H9 (cell line): ENCODE measurements around the gene ATAD2B. TPM values are rescaled to one million over a fixed set of nuclear protein-coding genes. Genes with fewer than 3 reads are reported as not detected.

Experiments used
- DNase-seq: peaks from one replicate; pipeline ENCODE4 v3.0.0-alpha.2; 2017
- H2AFZ ChIP-seq: one replicate; pipeline ENCODE4 v1.6.1; 2013; ENCODE audit warnings: mild to moderate bottlenecking, low read length, control low read depth, moderate library complexity
- H2AK5ac ChIP-seq: 2 replicates; pipeline ENCODE4 v1.6.1; 2013; ENCODE audit warnings: low read length, control low read depth, mixed read lengths; ENCODE audit not compliant: insufficient read length
- H2BK120ac ChIP-seq: one replicate; pipeline ENCODE4 v1.6.1; 2013; ENCODE audit warnings: low read depth, mild to moderate bottlenecking, low read length, control low read depth, inconsistent platforms; ENCODE audit not compliant: poor library complexity, severe bottlenecking
- H2BK12ac ChIP-seq: 2 replicates; pipeline ENCODE4 v1.6.1; 2013; ENCODE audit warnings: low read length, control low read depth, mixed read lengths, low read depth; ENCODE audit not compliant: insufficient read length
- H2BK15ac ChIP-seq: 2 replicates; pipeline ENCODE4 v1.6.1; 2013; ENCODE audit warnings: low read depth, low read length, control low read depth
- H2BK20ac ChIP-seq: one replicate; pipeline ENCODE4 v1.6.1; 2013; ENCODE audit warnings: low read depth, mild to moderate bottlenecking, low read length, control low read depth, inconsistent platforms; ENCODE audit not compliant: poor library complexity, severe bottlenecking
- H2BK5ac ChIP-seq: 2 replicates; pipeline ENCODE4 v1.6.1; 2013; ENCODE audit warnings: low read length, control low read depth, mixed read lengths; ENCODE audit not compliant: insufficient read length
- H3K14ac ChIP-seq: 2 replicates; pipeline ENCODE4 v1.6.1; 2013; ENCODE audit warnings: low read length, control low read depth; ENCODE audit not compliant: insufficient read depth
- H3K18ac ChIP-seq: 2 replicates; pipeline ENCODE4 v1.6.1; 2013; ENCODE audit warnings: low read depth, mild to moderate bottlenecking, mixed read lengths, low read length, control low read depth; ENCODE audit not compliant: insufficient read length
- H3K23ac ChIP-seq: 2 replicates; pipeline ENCODE4 v1.6.1; 2013; ENCODE audit warnings: low read length, control low read depth, mixed read lengths, low read depth; ENCODE audit not compliant: insufficient read length
- H3K23me2 ChIP-seq: 2 replicates; pipeline ENCODE4 v1.6.1; 2013; ENCODE audit warnings: low read depth, mild to moderate bottlenecking, mixed read lengths, low read length, control low read depth; ENCODE audit not compliant: insufficient read length, poor library complexity, severe bottlenecking
- H3K27ac ChIP-seq: 2 replicates; pipeline ENCODE4 v1.5.1; 2013; ENCODE audit warnings: low read length, control low read depth, mixed read lengths, low read depth; ENCODE audit not compliant: insufficient read length
- H3K27me3 ChIP-seq: 2 replicates; pipeline ENCODE4 v1.6.1; 2013; ENCODE audit warnings: low read length, control low read depth, inconsistent platforms; ENCODE audit not compliant: insufficient read depth
- H3K4ac ChIP-seq: 2 replicates; pipeline ENCODE4 v1.6.1; 2013; ENCODE audit warnings: low read depth, mild to moderate bottlenecking, control low read depth, inconsistent platforms, low read length, moderate library complexity
- H3K4me1 ChIP-seq: 2 replicates; pipeline ENCODE4 v1.6.1; 2013; ENCODE audit warnings: low read length, control low read depth, inconsistent platforms; ENCODE audit not compliant: insufficient read depth
- H3K4me2 ChIP-seq: 2 replicates; pipeline ENCODE4 v1.6.1; 2013; ENCODE audit warnings: low read length, control low read depth, mixed read lengths; ENCODE audit not compliant: insufficient read length, insufficient read depth
- H3K56ac ChIP-seq: 2 replicates; pipeline ENCODE4 v1.6.1; 2013; ENCODE audit warnings: low read depth, mild to moderate bottlenecking, mixed read lengths, low read length, control low read depth; ENCODE audit not compliant: insufficient read length
- H3K79me1 ChIP-seq: 2 replicates; pipeline ENCODE4 v1.6.1; 2013; ENCODE audit warnings: low read depth, mild to moderate bottlenecking, moderate library complexity, low read length, control low read depth, inconsistent platforms; ENCODE audit not compliant: insufficient read depth, poor library complexity, severe bottlenecking
- H3K79me2 ChIP-seq: 2 replicates; pipeline ENCODE4 v1.6.1; 2013; ENCODE audit warnings: low read length, control low read depth, inconsistent platforms; ENCODE audit not compliant: insufficient read depth
- H3K9ac ChIP-seq: 2 replicates; pipeline ENCODE4 v1.6.1; 2013; ENCODE audit warnings: low read length, control low read depth, mixed read lengths; ENCODE audit not compliant: insufficient read length; ENCODE audit errors: extremely low read depth
- H3K9me3 ChIP-seq: one replicate; pipeline ENCODE4 v1.6.1; 2013; ENCODE audit warnings: low read depth, low read length, inconsistent platforms; ENCODE audit not compliant: control insufficient read depth
- H3T11ph ChIP-seq: one replicate; pipeline ENCODE4 v1.6.1; 2013; ENCODE audit warnings: mild to moderate bottlenecking, low read length, control low read depth, inconsistent platforms
- H4K20me1 ChIP-seq: one replicate; pipeline ENCODE4 v1.6.1; 2013; ENCODE audit not compliant: control insufficient read depth, insufficient read length, insufficient read depth
- H4K5ac ChIP-seq: 2 replicates; pipeline ENCODE4 v1.6.1; 2013; ENCODE audit warnings: low read depth, mild to moderate bottlenecking, mixed read lengths, low read length, control low read depth; ENCODE audit not compliant: insufficient read length
- H4K8ac ChIP-seq: replicated peaks from 2 replicates; pipeline ENCODE4 v1.6.1; 2013; ENCODE audit warnings: low read length, control low read depth, mixed read lengths, low read depth; ENCODE audit not compliant: insufficient read length
- H4K91ac ChIP-seq: 2 replicates; pipeline ENCODE4 v1.6.1; 2013; ENCODE audit warnings: low read depth, mild to moderate bottlenecking, moderate library complexity, mixed read lengths, low read length, control low read depth; ENCODE audit not compliant: insufficient read length
- H3K27ac Mint-ChIP-seq, 3 experiments: 2 replicates in 2 of 3; 3 replicates in 1 of 3; pipeline ENCODE4 v1.8.0; 2020 to 2021; ENCODE audit warnings: mixed read lengths in 3 of 3, mild to moderate bottlenecking in 1 of 3, moderate library complexity in 1 of 3
- H3K27me3 Mint-ChIP-seq: 2 replicates; pipeline ENCODE4 v1.8.0; 2021; ENCODE audit warnings: low read depth, mild to moderate bottlenecking, moderate library complexity, mixed read lengths
- H3K36me3 Mint-ChIP-seq, 3 experiments: 2 replicates in 2 of 3; 3 replicates in 1 of 3; pipeline ENCODE4 v1.8.0; 2020 to 2021; ENCODE audit warnings: low read depth in 3 of 3, mixed read lengths in 3 of 3; ENCODE audit not compliant: insufficient read depth in 1 of 3
- H3K4me1 Mint-ChIP-seq, 2 experiments: 2 replicates each; pipeline ENCODE4 v1.8.0; 2020; ENCODE audit warnings: mixed read lengths in 2 of 2
- H3K4me3 Mint-ChIP-seq, 2 experiments: 2 replicates in 1 of 2; 3 replicates in 1 of 2; pipeline ENCODE4 v1.8.0; 2020 to 2021; ENCODE audit warnings: mild to moderate bottlenecking in 2 of 2, mixed read lengths in 2 of 2, moderate library complexity in 1 of 2
- H3K9me3 Mint-ChIP-seq, 2 experiments: 2 replicates in 1 of 2; 3 replicates in 1 of 2; pipeline ENCODE4 v1.8.0; 2020; ENCODE audit warnings: mild to moderate bottlenecking in 2 of 2, mixed read lengths in 2 of 2, moderate library complexity in 1 of 2
- CTCF ChIP-seq: fragments of 200-600 bp; sonication (generic); conservative IDR thresholded peaks from 3 replicates; pipeline ENCODE4 v1.8.0; 2021; ENCODE audit warnings: antibody characterized with exemption, mild to moderate bottlenecking
- WGBS: extraction: QIAGEN DNeasy Blood & Tissue Kit; methylation state at CpG from one replicate; pipeline ENCODE4 v1.1.7; 2013; ENCODE audit warnings: missing lambda C conversion rate, low lambda C conversion rate, mixed read lengths; ENCODE audit not compliant: insufficient read length; ENCODE audit errors: extremely low coverage; 5-methylcytosine and 5-hydroxymethylcytosine counted together
- total RNA-seq: library from RNA; stranded (reverse); gene quantifications from 2 replicates; pipeline ENCODE4 v1.2.1, GENCODE V29; 2021

The ATAD2B gene
- total RNA-seq, 1 experiment from 2014 or later = 21.4 TPM

GRCh38 chr2:23835423-23835822 lies 91.5 kb downstream of the ATAD2B start:
- H3K4me2 ChIP-seq = no peak overlapping the region
- H3K14ac ChIP-seq = no peak overlapping the region
- no peak for TF ChIP-seq CTCF
- no peak overlapping the region for H2BK20ac ChIP-seq
- no peak overlapping the region for H2AK5ac ChIP-seq
- H3K27me3 ChIP-seq = no peaks in the 10 kb centered on the region
- no peak overlapping the region for H3K23ac ChIP-seq
- H3K79me1 ChIP-seq = no peaks in the 10 kb centered on the region
- H3K4me1 ChIP-seq = no peaks in the 10 kb centered on the region
- H4K91ac ChIP-seq = no peak overlapping the region
- Mint-ChIP-seq H3K36me3 (peaks cover 25 to 36% (median 27%) of the 10 kb centered on the region in 3 experiments), H3K4me3 (no peak overlapping the region), H3K4me1 (no peaks in the 10 kb centered on the region), H3K27ac (no peak overlapping the region), H3K27me3 (no peaks in the 10 kb centered on the region), H3K9me3 (peaks cover 2 to 4% of the 10 kb centered on the region in 2 experiments; a peak in 4 of 5 replicates)
- no peak overlapping the region for H4K5ac ChIP-seq
- no peak overlapping the region for H3T11ph ChIP-seq
- no peak overlapping the region for H2BK5ac ChIP-seq
- H4K8ac ChIP-seq = no peak overlapping the region
- no peaks in the 10 kb centered on the region for H3K23me2 ChIP-seq
- no peak overlapping the region for H2BK120ac ChIP-seq
- no peak overlapping the region for H3K27ac ChIP-seq
- H3K9me3 ChIP-seq = no peaks in the 10 kb centered on the region
- DNase-seq = no peak
- H4K20me1 ChIP-seq = no peaks in the 10 kb centered on the region
- H3K56ac ChIP-seq = no peak overlapping the region
- H3K9ac ChIP-seq = no peak overlapping the region
- H2BK12ac ChIP-seq = no peak overlapping the region
- WGBS = no CpG with 5 or more reads among the region's 5 CpGs
- no peaks in the 10 kb centered on the region for H3K79me2 ChIP-seq
- H2AFZ ChIP-seq = no peak overlapping the region
- H2BK15ac ChIP-seq = no peak overlapping the region
- no peak overlapping the region for H3K4ac ChIP-seq
- H3K18ac ChIP-seq = no peak overlapping the region
